Parathyroid adenoma (tissue), 2 donors: Measurements from ENCODE around the gene LSM7.
A peak's percentile ranks its signal among the peaks of the same experiment; 100 is the strongest.

Experiments used
- H2AFZ ChIP-seq: fragments of 300-600 bp; sonication (generic); one replicate; pipeline ENCODE4 v1.7.0; 2017; ENCODE audit warnings: antibody characterized with exemption, mild to moderate bottlenecking
- H3K27ac ChIP-seq: fragments of 300-600 bp; sonication (generic); one replicate; pipeline ENCODE4 v1.7.0; 2017
- H3K27me3 ChIP-seq: fragments of 300-600 bp; sonication (generic); one replicate; pipeline ENCODE4 v1.7.0; 2017; ENCODE audit warnings: low read length; ENCODE audit not compliant: control insufficient read depth, insufficient read depth
- H3K36me3 ChIP-seq: fragments of 300-600 bp; sonication (generic); one replicate; pipeline ENCODE4 v1.7.0; 2017; ENCODE audit warnings: low read length; ENCODE audit not compliant: control insufficient read depth, insufficient read depth
- H3K4me1 ChIP-seq: fragments of 300-600 bp; sonication (generic); one replicate; pipeline ENCODE4 v1.7.0; 2017; ENCODE audit warnings: control low read depth
- H3K4me2 ChIP-seq: fragments of 300-600 bp; sonication (generic); one replicate; pipeline ENCODE4 v1.7.0; 2017; ENCODE audit warnings: low read length
- H3K4me3 ChIP-seq: fragments of 300-600 bp; sonication (generic); one replicate; pipeline ENCODE4 v1.7.0; 2017; ENCODE audit warnings: low read depth, low read length
- H3K79me2 ChIP-seq: fragments of 300-600 bp; sonication (generic); one replicate; pipeline ENCODE4 v1.7.0; 2017; ENCODE audit warnings: control low read depth
- H3K9ac ChIP-seq: fragments of 300-600 bp; sonication (generic); one replicate; pipeline ENCODE4 v1.7.0; 2017; ENCODE audit warnings: mild to moderate bottlenecking
- H3K9me3 ChIP-seq: fragments of 300-600 bp; sonication (generic); one replicate; pipeline ENCODE4 v1.7.0; 2017; ENCODE audit warnings: low read length; ENCODE audit not compliant: control insufficient read depth
- CTCF ChIP-seq: fragments of 300-600 bp; sonication (generic); IDR thresholded peaks from one replicate; pipeline ENCODE4 v1.7.0; 2017; ENCODE audit warnings: antibody characterized with exemption, mild to moderate bottlenecking
- donor health status: primary hyperparathyroidism.

The LSM7 gene

GRCh38 chr19:2277138-2277537 is 51.2 kb downstream of the LSM7 start:
- Histone ChIP-seq H3K36me3 (no peaks in the 10 kb centered on the region), H3K27ac (no peak overlapping the region), H3K79me2 (peaks cover 6% of the 10 kb centered on the region), H2AFZ (no peak overlapping the region), H3K4me1 (peaks cover 10% of the 10 kb centered on the region), H3K9ac (no peak overlapping the region), H3K4me2 (no peak overlapping the region), H3K27me3 (no peaks in the 10 kb centered on the region), H3K4me3 (no peak overlapping the region), H3K9me3 (no peaks in the 10 kb centered on the region)
- no peak for TF ChIP-seq CTCF

DNA sequence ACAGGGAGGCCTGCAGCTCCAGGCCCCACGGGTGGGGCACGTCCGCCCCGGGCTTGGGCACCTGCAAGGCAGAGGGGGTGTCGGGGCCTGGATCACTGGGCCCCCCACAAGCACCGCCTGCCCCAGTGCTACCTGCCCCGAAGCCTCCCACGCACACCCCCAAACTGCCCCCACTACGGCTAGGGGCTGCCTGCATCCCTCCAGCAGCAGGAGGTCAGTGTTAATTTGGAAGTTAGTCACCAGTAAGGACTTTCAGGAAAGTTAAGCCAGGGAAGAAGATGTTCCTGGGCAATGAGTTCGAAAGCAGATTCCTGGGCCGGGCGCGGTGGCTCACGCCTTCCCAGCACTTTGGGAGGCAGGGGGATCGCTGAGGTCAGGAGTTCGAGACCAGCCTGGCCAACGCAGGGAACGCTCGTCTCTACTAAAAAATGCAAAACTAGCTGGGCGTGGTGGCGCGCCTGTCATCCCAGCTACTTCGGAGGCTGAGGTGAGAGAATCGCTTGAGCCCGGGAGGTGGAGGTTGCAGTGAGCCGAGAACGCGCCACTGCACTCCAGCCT is 51.9 kb downstream of the LSM7 start:
- Histone ChIP-seq H3K4me3 (no peak overlapping the region), H3K36me3 (no peaks in the 10 kb centered on the region), H3K27ac (no peak overlapping the region), H2AFZ (no peak overlapping the region), H3K9me3 (no peaks in the 10 kb centered on the region), H3K9ac (no peak overlapping the region), H3K4me2 (no peak overlapping the region), H3K27me3 (no peaks in the 10 kb centered on the region), H3K4me1 (peaks cover 12% of the 10 kb centered on the region), H3K79me2 (peaks cover 10% of the 10 kb centered on the region)
- TF ChIP-seq CTCF = no peak

- Histone ChIP-seq H3K79me2 (peaks cover 16% of the 10 kb centered on the region), H3K9ac (no peak overlapping the region), H3K4me3 (no peak overlapping the region), H3K9me3 (no peaks in the 10 kb centered on the region), H3K4me2 (no peak overlapping the region), H2AFZ (no peak overlapping the region), H3K4me1 (peaks cover 16% of the 10 kb centered on the region), H3K27me3 (no peaks in the 10 kb centered on the region), H3K27ac (no peak overlapping the region), H3K36me3 (no peaks in the 10 kb centered on the region)
- TF ChIP-seq CTCF = no peak
Measured at GRCh38 chr19:2275588-2276428, 52.6 kb downstream of the LSM7 start.

DNA sequence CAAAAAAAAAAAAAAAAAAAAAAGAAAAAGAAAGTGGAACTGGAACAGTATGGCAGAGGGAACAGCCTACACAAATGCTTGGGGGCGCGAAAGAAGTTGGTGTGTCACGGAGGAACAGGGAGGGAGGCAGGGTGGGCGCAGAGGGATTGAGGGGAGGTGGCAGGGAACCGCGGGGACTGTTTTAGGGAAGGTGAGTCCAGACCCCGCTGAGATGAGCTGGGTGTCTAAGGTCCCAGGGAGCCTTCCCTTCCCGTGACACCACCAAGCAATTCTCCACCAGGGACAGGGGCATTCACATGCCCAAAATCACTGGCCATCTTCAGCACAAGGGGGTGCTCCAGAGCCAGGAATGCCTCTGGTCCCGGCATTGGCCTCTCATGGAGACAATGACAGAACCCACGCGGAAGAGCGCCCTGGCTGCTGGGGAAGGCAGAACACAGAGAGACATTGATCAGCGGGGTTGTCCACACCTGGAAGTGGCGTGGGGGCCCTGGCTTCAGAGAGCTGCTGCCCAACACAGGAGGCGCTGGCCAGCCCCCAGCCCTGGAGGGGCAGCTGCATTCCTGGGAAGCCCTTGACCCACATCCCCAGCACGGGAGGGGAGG is 53.4 kb downstream of the LSM7 start:
- H3K4me1 ChIP-seq = peaks cover 16% of the 10 kb centered on the region
- H3K27me3 ChIP-seq = no peaks in the 10 kb centered on the region
- H3K4me3 ChIP-seq = no peak overlapping the region
- peaks cover 22% of the 10 kb centered on the region for H3K79me2 ChIP-seq
- peak; percentile 38 for TF ChIP-seq CTCF
- no peaks in the 10 kb centered on the region for H3K36me3 ChIP-seq
- no peak overlapping the region for H2AFZ ChIP-seq
- H3K9me3 ChIP-seq = no peaks in the 10 kb centered on the region
- H3K4me2 ChIP-seq = no peak overlapping the region
- no peak overlapping the region for H3K27ac ChIP-seq
- no peak overlapping the region for H3K9ac ChIP-seq
